Testis (tissue), 2 donors: ENCODE data around the gene MGAT3.

ENCODE experiments used
- POLR2A ChIP-seq: fragments of 450-650 bp; IDR thresholded peaks from one replicate; pipeline ENCODE4 v1.6.1; 2017; ENCODE audit warnings: antibody characterized with exemption, mild to moderate bottlenecking, moderate library complexity
- TF ChIP-seq, protein P1 (sequence below), 3 experiments: fragments of 450-650 bp in 2 of 3; fragments of 200-600 bp in 1 of 3; sonication (generic) in 1 of 3; IDR thresholded peaks; one replicate each; pipeline ENCODE4 v1.5.1; 2016 to 2019; ENCODE audit warnings: antibody characterized with exemption in 3 of 3, mild to moderate bottlenecking in 2 of 3, moderate library complexity in 1 of 3

DNA sequence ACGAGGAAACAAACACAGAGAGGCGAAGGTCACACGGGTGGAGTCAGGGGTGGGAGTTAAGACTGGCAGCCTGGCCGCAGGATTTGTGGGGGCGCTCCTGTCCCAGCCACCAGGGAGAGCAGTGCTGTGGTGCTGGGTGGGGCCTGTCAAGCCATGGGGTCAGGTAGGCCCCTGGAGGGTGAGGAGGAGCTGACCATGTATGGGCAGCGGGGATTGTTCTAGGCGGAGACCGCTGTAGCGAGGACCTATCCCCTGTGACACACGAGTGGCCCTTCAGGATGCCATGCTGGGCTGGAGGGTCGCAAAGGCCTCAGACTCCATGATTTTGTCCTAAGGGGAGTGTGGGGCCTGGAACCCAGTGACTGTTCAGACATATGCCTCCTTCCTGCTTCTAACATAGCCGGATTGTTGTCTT, 77.3 kb downstream of the MGAT3 start:
- no peak for TF ChIP-seq POLR2A
- TF ChIP-seq, protein P1, sequence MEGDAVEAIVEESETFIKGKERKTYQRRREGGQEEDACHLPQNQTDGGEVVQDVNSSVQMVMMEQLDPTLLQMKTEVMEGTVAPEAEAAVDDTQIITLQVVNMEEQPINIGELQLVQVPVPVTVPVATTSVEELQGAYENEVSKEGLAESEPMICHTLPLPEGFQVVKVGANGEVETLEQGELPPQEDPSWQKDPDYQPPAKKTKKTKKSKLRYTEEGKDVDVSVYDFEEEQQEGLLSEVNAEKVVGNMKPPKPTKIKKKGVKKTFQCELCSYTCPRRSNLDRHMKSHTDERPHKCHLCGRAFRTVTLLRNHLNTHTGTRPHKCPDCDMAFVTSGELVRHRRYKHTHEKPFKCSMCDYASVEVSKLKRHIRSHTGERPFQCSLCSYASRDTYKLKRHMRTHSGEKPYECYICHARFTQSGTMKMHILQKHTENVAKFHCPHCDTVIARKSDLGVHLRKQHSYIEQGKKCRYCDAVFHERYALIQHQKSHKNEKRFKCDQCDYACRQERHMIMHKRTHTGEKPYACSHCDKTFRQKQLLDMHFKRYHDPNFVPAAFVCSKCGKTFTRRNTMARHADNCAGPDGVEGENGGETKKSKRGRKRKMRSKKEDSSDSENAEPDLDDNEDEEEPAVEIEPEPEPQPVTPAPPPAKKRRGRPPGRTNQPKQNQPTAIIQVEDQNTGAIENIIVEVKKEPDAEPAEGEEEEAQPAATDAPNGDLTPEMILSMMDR (IDR thresholded peaks at IDR 0.05): no peak
